WI38 (cell line): Measurements from ENCODE around the gene SPART.

Experiments used
- H3K4me3 ChIP-seq: 2 replicates; pipeline ENCODE4 v1.5.1; 2011; ENCODE audit warnings: low read depth, mild to moderate bottlenecking, control low read depth, low read length
- CTCF ChIP-seq: IDR thresholded peaks from 2 replicates; pipeline ENCODE4 v1.5.1; 2012; ENCODE audit warnings: low read depth, mild to moderate bottlenecking, control low read depth, low read length

SPART gene

GRCh38 chr13:36359301-36359950 is 13.2 kb upstream of the SPART start:
- TF ChIP-seq CTCF, result no peak
- no peak overlapping the region for H3K4me3 ChIP-seq

- no peak overlapping the region for H3K4me3 ChIP-seq
- no peak for TF ChIP-seq CTCF
Measured at GRCh38 chr13:36358175-36358718, 12.1 kb upstream of the SPART start.

GRCh38 chr13:36357692-36358091 is 11.5 kb upstream of the SPART start:
- TF ChIP-seq CTCF, result no peak
- H3K4me3 ChIP-seq, result no peak overlapping the region

- no peak for TF ChIP-seq CTCF
- no peak overlapping the region for H3K4me3 ChIP-seq
Measured at GRCh38 chr13:36357231-36357630, 11.0 kb upstream of the SPART start.

- TF ChIP-seq CTCF, result no peak
- no peak overlapping the region for H3K4me3 ChIP-seq
Measured at GRCh38 chr13:36356058-36356457, 9.9 kb upstream of the SPART start.

- no peak for TF ChIP-seq CTCF
Measured at GRCh38 chr13:36355632-36356031, 9.4 kb upstream of the SPART start.

GRCh38 chr13:36354842-36355623 is 8.8 kb upstream of the SPART start:
- TF ChIP-seq CTCF, result no peak
- H3K4me3 ChIP-seq, result no peak overlapping the region

More at GRCh38 chr13:36355632-36356031, 9.4 kb upstream of the SPART start:
- no peak overlapping the region for H3K4me3 ChIP-seq
